ENCODE data around the gene DOCK11.

Gene DOCK11

GRCh38 chrX:118498351-118498750 is 2.7 kb downstream of the DOCK11 start:
- TF ChIP-seq TAF1 (IDR thresholded peaks at IDR 0.05; ENCODE audit: borderline replicate concordance, insufficient read depth, low read length), result no peak
- TF ChIP-seq SIN3A (IDR thresholded peaks at IDR 0.05; ENCODE audit: borderline replicate concordance, insufficient read depth, low read length), result no peak
- no peak for TF ChIP-seq POLR2AphosphoS5 (IDR thresholded peaks at IDR 0.05; ENCODE audit: low read depth, low read length)
- no peak for TF ChIP-seq REST (IDR thresholded peaks at IDR 0.05; ENCODE audit: insufficient read depth in 1 of 2, low read depth in 2 of 2, low read length in 2 of 2)
- TF ChIP-seq FOXP2 (optimal IDR thresholded peaks at IDR 0.05; ENCODE audit: borderline replicate concordance, extremely low read depth, extremely low read length, insufficient read depth), result no peak

- no peak for TF ChIP-seq TAF1 (IDR thresholded peaks at IDR 0.05; ENCODE audit: borderline replicate concordance, insufficient read depth, low read length)
- TF ChIP-seq SIN3A (IDR thresholded peaks at IDR 0.05; ENCODE audit: borderline replicate concordance, insufficient read depth, low read length), result no peak
- TF ChIP-seq REST (IDR thresholded peaks at IDR 0.05; ENCODE audit: insufficient read depth in 1 of 2, low read depth in 2 of 2, low read length in 2 of 2), result no peak
- TF ChIP-seq POLR2AphosphoS5 (IDR thresholded peaks at IDR 0.05; ENCODE audit: low read depth, low read length), result no peak
- TF ChIP-seq FOXP2 (optimal IDR thresholded peaks at IDR 0.05; ENCODE audit: borderline replicate concordance, extremely low read depth, extremely low read length, insufficient read depth), result no peak
Observed at GRCh38 chrX:118498755-118499154, 3.1 kb downstream of the DOCK11 start.

GRCh38 chrX:118499295-118499694 is 3.7 kb downstream of the DOCK11 start:
- TF ChIP-seq SIN3A (IDR thresholded peaks at IDR 0.05; ENCODE audit: borderline replicate concordance, insufficient read depth, low read length) (no peak), TAF1 (IDR thresholded peaks at IDR 0.05; ENCODE audit: borderline replicate concordance, insufficient read depth, low read length) (no peak), REST (IDR thresholded peaks at IDR 0.05; ENCODE audit: insufficient read depth in 1 of 2, low read depth in 2 of 2, low read length in 2 of 2) (no peak), POLR2AphosphoS5 (IDR thresholded peaks at IDR 0.05; ENCODE audit: low read depth, low read length) (no peak), FOXP2 (optimal IDR thresholded peaks at IDR 0.05; ENCODE audit: borderline replicate concordance, extremely low read depth, extremely low read length, insufficient read depth) (no peak)

- TF ChIP-seq POLR2AphosphoS5 (IDR thresholded peaks at IDR 0.05; ENCODE audit: low read depth, low read length), result no peak
- no peak for TF ChIP-seq TAF1 (IDR thresholded peaks at IDR 0.05; ENCODE audit: borderline replicate concordance, insufficient read depth, low read length)
- TF ChIP-seq FOXP2 (optimal IDR thresholded peaks at IDR 0.05; ENCODE audit: borderline replicate concordance, extremely low read depth, extremely low read length, insufficient read depth), result no peak
- TF ChIP-seq SIN3A (IDR thresholded peaks at IDR 0.05; ENCODE audit: borderline replicate concordance, insufficient read depth, low read length), result no peak
- TF ChIP-seq REST (IDR thresholded peaks at IDR 0.05; ENCODE audit: insufficient read depth in 1 of 2, low read depth in 2 of 2, low read length in 2 of 2), result no peak
Observed at GRCh38 chrX:118502161-118502789, 6.7 kb downstream of the DOCK11 start.

Data from PFSK-1 (cell line).